GM21528 (cell line): Measurements from ENCODE around the gene BICD2.

Experiments used
- ATAC-seq: cut with Tn5 transposase; IDR thresholded peaks from one replicate; pipeline ENCODE4 v1.9.1; 2021; ENCODE audit warnings: mild to moderate bottlenecking, moderate library complexity; ENCODE audit not compliant: unreplicated experiment, low FRiP score

Gene BICD2

GRCh38 chr9:92717201-92718085, 47.2 kb downstream of the BICD2 start:
- ATAC-seq, result no peak

- no peak for ATAC-seq
Observed at GRCh38 chr9:92716557-92716956, 48.1 kb downstream of the BICD2 start.

DNA sequence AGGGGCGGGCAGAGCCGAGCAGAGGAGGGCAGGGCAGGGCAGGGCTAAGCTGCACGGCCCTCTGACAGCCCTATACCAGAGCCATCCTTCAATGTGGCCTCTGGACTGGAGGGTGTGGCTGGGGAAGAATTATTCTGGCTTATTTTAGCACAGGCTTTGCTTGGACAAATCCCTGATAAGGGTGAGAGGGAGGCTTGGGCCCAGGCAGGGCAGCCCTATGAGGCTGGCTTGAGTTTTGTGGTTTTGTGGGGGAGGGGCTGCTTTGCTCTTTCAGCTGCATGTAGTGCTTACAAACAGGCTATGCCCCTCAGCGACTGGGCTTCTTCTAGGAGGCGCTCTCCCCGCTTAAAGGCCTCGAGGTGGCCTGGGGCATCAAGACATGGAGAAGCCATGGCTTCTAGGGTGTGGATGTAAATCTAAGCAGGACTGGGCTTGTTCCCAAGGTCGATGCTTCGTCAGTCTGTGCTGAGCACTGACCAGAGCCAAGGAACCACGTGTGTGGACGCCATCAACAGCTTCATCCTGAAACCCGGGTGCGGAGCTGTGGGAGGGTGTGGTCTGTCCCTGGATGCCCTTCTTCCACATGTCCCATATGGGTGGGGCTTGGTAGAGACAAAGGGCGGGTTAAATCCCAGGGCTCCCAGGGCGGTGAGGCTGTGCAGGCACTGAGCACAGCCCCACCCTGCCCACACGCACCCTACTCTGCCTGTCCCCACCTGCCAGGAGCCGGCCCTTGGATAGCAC, 49.0 kb downstream of the BICD2 start:
- ATAC-seq, result no peak

- ATAC-seq, result no peak
Observed at GRCh38 chr9:92714787-92715487, 49.7 kb downstream of the BICD2 start.

DNA sequence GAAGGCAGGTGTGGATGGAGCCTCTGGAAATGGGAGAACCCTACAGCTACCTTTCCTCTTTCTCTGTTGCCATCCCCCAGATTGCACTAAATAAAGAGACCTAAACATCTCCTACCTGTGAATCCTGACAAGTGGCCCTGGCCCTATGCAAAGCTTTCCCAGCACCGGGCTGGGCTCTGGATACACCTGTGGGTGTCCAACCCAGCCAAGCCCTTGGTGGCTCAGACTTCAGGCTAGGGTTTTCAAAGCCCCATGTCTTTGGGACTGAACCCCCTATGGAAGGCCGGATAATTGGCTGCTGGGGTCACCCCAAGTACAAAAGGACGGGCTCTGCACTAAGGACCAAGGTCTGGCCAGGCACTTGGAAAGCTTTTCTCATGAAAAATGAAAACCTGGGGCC, 50.6 kb downstream of the BICD2 start:
- no peak for ATAC-seq

- ATAC-seq, result no peak
Observed at GRCh38 chr9:92713528-92713927, 51.1 kb downstream of the BICD2 start.

DNA sequence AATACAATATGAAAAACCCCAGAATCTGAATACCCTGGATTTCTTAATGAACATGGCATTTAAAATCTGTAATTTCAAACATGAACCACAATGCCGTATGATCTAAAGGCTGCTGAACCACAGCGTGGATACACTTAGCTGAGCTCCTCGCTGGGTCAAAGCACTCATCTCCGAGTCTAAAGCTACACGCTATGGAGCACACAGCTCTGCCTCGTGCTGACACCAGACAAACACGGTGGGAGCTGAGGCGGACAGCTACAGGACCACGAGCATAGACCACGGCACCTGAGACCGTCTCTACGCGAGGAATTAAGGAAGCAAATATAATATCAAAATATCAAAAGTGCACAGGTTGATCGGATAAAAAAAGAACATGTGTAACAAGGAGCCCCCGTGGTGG, 51.9 kb downstream of the BICD2 start:
- no peak for ATAC-seq

DNA sequence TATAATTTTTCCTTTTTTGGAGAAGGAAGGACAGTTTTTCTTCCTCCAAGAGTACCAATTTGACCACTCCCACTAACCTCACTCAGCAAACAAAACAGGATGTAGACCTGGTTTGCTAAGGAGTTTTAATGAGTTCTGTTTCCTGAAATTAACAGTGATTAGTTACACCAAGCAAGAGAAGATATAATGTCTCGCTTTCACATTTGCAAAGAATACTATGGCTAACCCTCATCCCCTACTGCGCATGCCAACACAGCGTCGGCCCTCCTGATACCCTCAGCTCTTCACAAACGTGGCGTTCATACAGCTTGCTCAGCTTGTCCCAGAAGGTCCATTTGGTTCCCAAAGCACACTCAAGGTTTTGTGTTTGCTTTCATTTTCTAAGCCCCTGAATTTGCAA, 52.8 kb downstream of the BICD2 start:
- no peak for ATAC-seq

GRCh38 chr9:92711146-92711545, 53.5 kb downstream of the BICD2 start:
- ATAC-seq, result no peak

- ATAC-seq, result no peak
Observed at GRCh38 chr9:92710368-92710767, 54.3 kb downstream of the BICD2 start.

DNA sequence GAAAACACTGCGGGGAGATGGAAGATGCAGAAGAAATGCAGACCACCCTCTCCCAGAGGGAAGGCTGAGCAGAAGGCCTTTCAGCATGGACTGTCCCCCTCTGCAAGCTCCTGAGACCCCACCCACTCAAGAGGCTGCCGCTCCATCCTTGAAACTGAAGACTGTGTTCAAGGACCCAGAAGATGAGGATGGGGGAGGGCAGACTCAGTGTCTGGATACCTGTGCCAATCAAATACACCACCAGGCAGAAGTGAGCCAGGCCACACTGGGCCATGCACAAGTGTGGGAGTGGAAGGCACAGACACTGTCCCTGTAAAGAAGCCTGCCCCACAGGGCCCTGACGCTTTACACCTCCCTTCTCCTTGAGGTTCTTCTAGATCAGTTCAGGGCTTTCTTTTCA, 54.7 kb downstream of the BICD2 start:
- ATAC-seq, result no peak

DNA sequence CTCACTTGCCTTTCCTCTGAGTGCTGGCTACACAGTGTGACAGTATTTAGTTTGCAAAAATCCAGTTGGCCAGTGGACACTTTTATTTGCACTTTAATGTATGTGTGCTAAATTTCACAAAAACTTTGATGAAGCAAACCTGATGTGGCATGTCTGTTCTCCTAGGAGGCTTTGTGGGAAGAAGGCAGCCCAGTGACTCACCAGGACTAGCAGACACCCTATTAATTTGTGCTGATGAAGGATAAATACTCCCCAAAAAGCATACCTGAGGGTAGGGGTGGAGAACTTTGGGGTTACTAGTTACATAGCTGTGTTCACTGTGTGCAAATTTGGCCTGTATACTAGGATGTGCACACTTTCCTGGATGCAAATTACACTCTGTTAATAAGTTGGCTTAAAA, 55.4 kb downstream of the BICD2 start:
- ATAC-seq, result no peak

DNA sequence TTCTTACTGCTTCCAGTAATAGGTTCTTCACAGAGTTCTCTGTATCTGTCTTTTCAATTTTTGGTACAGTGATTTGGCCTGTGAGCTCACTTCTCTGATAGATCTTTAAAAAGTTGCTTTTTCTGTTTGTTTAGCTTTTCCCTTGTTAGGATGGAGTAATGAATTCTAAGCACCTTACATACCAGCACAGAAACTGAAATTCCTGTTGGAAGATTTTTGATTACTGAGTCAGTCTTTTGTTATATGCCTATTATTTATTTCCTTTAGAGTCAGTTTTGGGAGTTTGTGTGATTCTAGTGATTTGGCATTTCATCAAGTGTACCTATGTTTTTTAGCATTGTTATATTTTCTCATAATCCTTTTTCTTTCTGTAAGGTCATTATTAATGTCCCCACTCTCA, 57.1 kb downstream of the BICD2 start:
- no peak for ATAC-seq

- no peak for ATAC-seq
Observed at GRCh38 chr9:92706218-92706940, 58.3 kb downstream of the BICD2 start.

- no peak for ATAC-seq
Observed at GRCh38 chr9:92704528-92704927, 60.1 kb downstream of the BICD2 start.

DNA sequence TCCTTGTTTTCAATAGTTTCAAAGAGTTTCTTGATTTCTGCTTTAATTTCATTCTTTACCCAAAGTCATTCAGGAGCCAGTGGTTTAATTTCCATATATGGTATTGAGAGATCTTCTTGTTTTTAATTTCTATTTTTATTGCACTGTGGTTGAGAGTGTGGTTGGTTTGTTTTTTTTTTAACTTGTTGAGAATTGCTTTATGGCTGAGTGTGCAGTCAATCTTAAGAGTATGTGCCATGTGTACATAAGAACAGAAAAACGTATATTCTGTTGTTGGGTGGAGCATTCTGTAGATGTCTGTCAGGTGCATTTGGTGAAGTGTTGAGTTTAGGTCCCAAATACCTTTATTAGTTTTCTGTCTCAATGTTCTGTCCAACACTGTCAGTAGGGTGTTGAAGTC, 68.0 kb downstream of the BICD2 start:
- ATAC-seq, result no peak

- no peak for ATAC-seq
Observed at GRCh38 chr9:92686954-92687353, 77.7 kb downstream of the BICD2 start.

DNA sequence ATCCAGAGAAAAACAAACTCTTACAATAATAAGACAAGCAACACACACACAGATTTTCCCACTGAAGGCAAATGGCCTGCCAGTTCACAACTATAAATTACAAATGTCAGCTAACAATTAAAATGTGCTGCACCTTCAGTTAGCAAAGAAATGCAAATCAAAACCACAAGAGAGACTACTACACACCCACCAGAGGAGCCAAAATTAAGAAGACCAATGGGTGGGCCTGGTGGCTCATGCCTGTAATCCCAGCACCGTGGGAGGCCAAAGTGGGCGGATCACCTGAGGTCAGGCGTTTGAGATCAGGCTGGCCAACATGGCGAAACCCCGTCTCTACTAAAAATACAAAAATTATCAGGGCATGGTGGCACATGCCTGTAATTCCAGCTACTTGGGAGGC, 79.6 kb downstream of the BICD2 start:
- no peak for ATAC-seq

GRCh38 chr9:92682269-92682668, 82.4 kb downstream of the BICD2 start:
- ATAC-seq, result no peak
